GM18909 (cell line): ENCODE measurements around the gene SERPINE3.
A peak's percentile ranks its signal among the peaks of the same experiment; 100 is the strongest.

ENCODE experiments used
- ATAC-seq: cut with Tn5 transposase; IDR thresholded peaks from one replicate; pipeline ENCODE4 v1.9.1; 2021; ENCODE audit warnings: mild to moderate bottlenecking; ENCODE audit not compliant: unreplicated experiment, poor library complexity

SERPINE3 gene

GRCh38 chr13:51339354-51339753 lies at the start of gene SERPINE3:
Gene SERPINE3, plus strand, starts transcription at chr13:51339691. Its CDS starts 1,401 bp downstream, at chr13:51341092.
- no peak for ATAC-seq

- ATAC-seq: no peak
Observed at GRCh38 chr13:51291341-51291740, 48.1 kb upstream of the SERPINE3 start.

GRCh38 chr13:51292000-51292565 lies 47.4 kb upstream of the SERPINE3 start:
- no peak for ATAC-seq

- ATAC-seq: no peak
Observed at GRCh38 chr13:51297556-51297955, 41.9 kb upstream of the SERPINE3 start.

GRCh38 chr13:51298812-51299211 lies 40.7 kb upstream of the SERPINE3 start:
- ATAC-seq: no peak

GRCh38 chr13:51303063-51303552 lies 36.4 kb upstream of the SERPINE3 start:
- no peak for ATAC-seq

- ATAC-seq: no peak
Observed at GRCh38 chr13:51303882-51304281, 35.6 kb upstream of the SERPINE3 start.

GRCh38 chr13:51305271-51305967 lies 34.1 kb upstream of the SERPINE3 start:
- no peak for ATAC-seq

- no peak for ATAC-seq
Observed at GRCh38 chr13:51308781-51309180, 30.7 kb upstream of the SERPINE3 start.

- no peak for ATAC-seq
Observed at GRCh38 chr13:51311231-51311630, 28.3 kb upstream of the SERPINE3 start.

GRCh38 chr13:51311957-51312520 lies 27.5 kb upstream of the SERPINE3 start:
- ATAC-seq: no peak

- ATAC-seq: no peak
Observed at GRCh38 chr13:51313619-51314018, 25.9 kb upstream of the SERPINE3 start.

- no peak for ATAC-seq
Observed at GRCh38 chr13:51317262-51317661, 22.2 kb upstream of the SERPINE3 start.

GRCh38 chr13:51318015-51318414 lies 21.5 kb upstream of the SERPINE3 start:
- ATAC-seq: no peak

GRCh38 chr13:51318876-51319275 lies 20.6 kb upstream of the SERPINE3 start:
- no peak for ATAC-seq

- no peak for ATAC-seq
Observed at GRCh38 chr13:51321836-51322235, 17.7 kb upstream of the SERPINE3 start.

GRCh38 chr13:51322826-51323225 lies 16.7 kb upstream of the SERPINE3 start:
- no peak for ATAC-seq

GRCh38 chr13:51323824-51324511 lies 15.5 kb upstream of the SERPINE3 start:
- ATAC-seq: no peak

GRCh38 chr13:51324714-51325420 lies 14.6 kb upstream of the SERPINE3 start:
- ATAC-seq: peak; percentile 65

- no peak for ATAC-seq
Observed at GRCh38 chr13:51325837-51326236, 13.7 kb upstream of the SERPINE3 start.
